ENCODE measurements around the gene PIPOX.
"Not testable (repeated sequence)": the region's sequence is repeated elsewhere in the genome, so short reads cannot be mapped to it uniquely, and the experiment has no call there.

The PIPOX gene

DNA sequence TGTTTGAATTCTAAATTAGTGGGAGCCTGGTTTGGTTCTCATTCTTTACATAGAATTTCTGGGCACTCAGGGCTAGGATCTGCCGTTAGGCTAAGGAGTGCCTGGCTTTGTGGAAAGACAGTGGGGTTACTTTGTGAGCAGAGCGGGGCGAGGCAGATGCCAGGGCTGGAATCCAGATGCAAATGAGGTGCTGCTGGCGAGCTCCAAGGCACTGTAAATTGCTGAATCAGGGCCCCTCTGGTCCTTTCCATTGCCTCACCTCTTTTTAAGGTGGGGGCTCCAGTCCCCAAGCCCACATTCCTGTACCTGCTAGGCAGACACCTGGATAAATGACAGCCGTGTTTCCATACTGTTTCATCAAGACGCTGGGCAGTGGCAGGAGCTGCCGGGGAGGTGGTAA lies 33.8 kb downstream of the PIPOX start:
- DNase-seq (ENCODE audit: low read depth) = no peak

DNA sequence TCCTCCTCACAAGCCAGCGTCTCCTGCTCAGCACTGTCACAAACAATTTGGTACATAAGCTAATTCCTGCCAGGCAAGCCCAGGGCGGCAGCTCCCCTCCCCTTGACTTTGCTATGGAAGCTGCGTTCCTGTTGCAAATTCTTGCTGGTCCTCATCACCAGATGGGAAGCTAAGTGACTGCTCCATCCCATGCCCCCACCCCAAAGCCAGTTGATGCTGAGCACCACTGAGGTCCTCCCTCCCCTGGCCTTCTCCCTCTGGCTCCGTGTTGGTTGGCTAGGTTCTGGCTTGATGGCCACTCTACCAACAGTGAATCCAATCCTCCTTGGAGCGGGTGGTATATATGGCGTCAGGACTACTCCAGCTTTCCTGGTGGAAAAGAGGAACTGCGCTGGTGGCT lies 34.4 kb downstream of the PIPOX start:
- no peak for DNase-seq (ENCODE audit: low read depth)

DNA sequence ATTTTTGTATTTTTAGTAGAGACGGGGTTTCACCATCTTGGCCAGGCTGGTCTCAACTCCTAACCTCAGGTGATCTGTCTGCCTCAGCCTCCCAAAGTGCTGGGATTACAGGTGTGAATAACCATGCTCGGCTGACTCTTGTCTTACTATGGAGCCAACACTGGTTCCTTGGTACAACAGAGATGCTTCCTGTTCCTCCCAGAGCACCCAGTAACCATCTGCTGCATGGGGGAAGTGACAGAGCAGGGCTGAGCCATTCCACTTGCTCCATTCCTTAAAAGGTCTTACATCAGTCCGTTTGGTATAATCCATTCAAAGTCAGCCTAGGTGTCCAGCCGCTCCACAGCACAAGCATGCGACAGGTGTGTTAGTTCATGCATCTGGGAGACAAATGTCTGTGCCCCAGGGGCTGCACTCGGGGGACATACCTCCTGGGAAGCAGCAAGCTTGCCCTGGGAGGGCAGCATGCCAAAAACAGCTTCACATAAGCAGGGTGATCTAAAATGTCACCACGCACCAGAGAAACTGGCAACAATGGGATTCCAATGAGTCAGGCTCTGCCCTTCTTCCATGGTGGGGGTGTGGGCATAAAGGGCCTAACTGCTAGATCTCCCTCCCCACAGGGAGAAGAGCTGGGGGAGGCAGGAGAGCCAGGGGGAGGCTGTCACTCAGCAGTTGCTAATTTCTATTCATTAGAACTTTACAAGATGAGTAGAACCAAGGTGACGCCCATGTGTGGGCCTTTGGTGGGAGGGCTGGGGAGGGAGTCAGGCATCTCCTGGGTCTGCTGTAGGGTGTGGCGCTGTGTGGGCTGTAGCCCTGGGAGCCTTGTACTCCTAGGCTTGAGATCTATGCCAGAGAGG lies 35.5 kb downstream of the PIPOX start:
- DNase-seq (ENCODE audit: low read depth) = no peak

DNA sequence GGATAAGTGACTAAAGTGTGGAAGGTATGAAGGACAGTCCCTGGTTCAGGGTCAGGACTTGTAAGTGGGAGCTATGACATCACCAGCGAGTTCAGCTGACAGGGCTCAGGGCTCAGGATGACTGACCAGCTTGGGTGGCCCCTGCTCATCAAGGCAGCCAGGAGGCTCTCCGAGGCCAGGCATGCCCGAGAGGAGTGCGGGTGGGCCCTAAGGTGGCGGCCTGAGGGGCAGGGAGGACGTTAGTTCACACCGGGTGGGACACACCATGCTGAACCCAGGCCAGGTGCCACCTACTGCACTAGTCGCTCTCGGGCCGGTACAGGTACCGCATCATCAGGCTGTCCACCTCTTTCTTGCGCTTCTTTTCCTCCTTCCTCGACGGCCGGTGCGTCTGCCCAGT lies 36.5 kb downstream of the PIPOX start:
- DNase-seq (ENCODE audit: low read depth) = no peak

DNA sequence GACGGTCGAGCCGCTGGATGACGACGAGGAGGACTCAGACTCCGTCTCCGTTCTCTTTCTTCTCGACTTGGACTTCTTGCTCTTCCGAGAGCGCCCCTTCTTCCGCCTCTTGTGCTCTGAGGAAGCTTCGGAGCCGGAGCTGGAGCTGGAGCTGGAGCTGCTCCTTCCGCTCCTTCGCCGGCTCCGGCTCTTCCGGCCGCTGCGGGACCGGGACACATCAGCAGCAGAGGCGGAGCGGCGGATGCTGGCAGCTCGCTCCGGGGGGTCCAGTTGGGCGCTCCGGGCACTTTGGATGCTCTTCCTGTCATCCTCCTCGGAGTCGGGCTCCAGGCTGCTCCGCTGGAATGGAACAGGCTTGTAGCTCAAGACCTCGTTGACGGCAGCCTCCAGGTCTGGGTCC lies 36.9 kb downstream of the PIPOX start:
- no peak for DNase-seq (ENCODE audit: low read depth)

DNA sequence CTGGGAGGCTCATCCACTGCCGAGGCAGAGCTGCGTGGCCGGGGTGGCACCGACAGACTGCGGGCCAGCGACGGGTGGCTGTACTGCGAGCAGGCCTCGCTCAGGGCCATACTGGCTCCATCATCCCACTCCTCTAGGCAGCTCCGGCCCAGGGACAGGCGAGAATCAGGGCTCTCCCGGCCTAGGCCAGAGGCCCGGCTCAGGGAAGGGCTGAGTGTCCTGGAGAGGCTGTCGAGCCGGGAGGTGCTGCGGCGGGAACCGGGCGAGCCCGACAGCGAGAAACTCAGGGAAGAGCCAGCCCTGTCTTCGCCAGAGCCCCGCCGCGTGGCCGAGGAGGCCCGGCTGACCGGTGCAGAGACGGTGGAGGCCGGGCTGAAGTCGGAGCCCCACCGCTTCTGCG lies 37.4 kb downstream of the PIPOX start:
- no peak for DNase-seq (ENCODE audit: low read depth)

DNA sequence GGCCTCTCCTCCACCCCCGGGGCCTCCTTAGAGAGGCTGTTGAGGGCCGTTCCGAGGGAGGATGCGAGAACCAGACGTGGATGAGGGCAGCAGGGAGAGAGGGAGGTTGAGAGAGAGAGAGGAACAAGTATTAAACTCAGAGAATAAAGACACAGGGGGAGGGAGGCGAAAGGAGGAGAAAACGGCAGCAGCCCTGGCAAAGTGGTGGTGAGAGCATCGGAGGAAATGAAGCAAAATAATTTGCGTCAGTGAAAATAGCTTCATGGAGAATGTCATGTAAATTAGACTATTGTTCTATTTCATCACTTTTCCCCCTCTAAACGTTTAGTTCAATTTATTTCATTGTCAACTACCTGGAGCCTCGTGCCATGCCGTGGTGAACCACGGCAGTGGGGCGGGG lies 38.0 kb downstream of the PIPOX start:
- DNase-seq (ENCODE audit: low read depth) = no peak

DNA sequence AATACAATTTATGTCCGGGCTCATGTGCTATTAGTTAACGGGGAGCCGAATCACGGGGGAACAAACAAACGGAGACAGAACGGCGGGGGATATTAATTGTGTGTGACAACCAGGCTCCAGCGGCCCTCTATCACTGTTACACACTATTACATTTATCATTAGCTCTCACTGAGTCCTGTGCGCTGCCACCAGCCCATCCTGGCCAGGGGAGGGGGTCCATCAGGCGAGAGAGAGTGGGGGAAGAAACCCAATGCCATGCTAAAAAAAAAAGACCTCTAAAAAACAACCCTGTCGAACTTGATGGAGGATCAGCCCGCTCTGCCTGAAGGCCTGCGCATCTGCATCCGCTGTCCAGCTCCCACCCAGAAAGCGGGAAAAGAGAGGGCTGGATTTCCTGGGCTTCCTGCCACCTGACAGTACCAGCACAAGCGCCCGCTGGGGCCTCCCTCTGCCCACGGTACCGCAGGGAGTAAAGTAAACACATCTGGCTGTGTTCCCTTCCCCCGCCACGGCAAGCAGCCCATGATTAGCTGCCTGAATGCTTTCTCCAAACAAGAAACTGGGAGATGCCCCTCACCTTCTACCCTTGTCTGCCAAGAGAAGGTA lies 41.7 kb downstream of the PIPOX start:
- no peak for DNase-seq (ENCODE audit: low read depth)

DNA sequence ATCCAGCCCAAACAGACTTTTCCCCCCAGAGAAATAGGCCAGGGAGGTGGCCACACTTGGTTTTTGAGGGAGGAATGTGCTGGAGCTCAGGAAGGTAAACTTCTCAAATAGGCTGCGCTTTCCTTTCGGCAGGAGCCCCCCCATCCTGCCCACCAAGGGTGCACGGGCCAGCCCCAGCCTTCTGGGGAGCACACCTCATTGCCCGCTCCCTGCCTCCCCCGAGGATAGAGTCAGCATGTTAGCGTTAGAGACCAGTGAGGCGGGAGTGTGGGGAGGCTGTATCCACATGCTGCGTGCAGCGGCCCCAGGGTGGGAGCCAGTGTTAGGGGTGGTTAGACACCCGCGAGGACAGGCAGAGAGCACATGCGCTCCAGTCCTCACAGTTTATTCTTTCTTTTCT lies 42.3 kb downstream of the PIPOX start:
- DNase-seq (ENCODE audit: low read depth) = no peak

DNA sequence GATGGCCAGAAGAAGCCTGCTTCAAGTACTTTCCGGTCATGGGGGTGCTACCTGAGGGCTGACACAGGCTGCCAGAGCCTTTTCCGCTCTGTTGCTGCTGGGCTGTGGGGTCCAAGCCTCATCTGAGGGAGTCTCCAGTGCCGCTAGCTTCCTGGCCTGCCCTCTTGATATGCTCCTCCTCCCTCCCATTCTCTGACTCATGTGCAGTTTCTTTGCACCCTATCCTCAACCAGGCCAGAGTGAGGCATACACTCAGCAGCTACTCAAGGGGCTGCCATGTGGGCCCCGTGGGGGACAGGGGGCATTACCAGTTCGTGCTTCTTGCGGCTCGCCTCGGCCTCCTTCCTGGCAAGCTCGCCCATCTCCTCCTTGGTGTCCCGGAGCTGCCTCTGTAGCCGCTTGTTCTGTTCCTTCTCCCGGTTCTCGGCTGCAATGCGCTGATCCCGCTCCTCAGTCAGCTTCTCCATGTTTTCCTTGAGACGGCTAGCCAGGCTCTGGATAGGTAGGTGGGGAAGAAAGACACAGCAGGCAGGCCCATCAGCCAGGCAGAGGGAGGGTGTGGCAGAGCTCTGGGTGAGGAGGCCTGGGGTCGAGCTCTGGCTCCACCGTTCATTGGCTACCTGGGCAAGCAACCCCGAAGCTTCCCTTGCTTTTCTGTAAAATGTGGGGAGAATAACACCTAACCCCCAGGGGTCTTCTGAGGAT lies 43.8 kb downstream of the PIPOX start:
- DNase-seq (ENCODE audit: low read depth) = no peak

DNA sequence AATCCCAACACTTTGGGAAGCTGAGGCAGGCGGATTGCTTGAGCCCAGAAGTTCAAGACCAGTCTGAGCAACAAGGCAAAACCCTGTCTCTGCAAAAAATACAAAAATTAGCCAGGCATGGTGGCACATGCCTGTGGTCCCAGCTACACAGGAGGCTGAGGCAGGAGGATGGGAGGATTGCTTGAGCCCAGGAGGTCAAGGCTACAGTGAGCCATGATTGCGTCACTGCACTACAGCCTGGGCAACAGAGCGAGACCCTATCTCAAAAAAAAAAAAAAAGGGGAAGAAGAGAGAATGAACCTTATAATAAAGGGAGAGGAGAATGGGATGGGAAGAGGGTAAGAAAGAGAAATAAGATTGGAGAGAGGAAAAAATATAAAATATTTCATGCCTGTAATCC lies 45.8 kb downstream of the PIPOX start:
- DNase-seq (ENCODE audit: low read depth) = not testable (repeated sequence)

DNA sequence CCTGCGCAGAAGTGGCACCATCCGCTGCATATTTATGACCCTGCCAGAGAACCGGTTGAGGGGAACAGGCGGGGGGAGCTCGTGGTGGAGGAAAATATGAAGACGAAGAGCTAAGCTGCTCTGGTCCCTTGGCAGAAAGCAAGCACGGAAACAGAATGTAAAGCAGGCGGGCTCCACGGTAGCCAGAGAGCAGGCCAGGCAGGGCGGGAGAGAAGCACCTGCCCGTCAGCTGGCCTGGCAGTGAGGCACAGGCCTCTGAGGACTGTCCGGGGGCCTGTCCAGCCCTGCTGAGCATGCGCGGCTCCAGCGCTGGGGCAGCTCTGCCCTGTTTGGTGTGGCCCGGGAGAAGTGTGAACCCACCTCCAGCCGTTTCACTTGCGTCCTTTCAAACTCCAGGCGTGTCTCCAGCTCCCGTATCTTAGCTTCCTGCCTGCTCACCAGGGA lies 46.7 kb downstream of the PIPOX start:
- no peak for DNase-seq (ENCODE audit: low read depth)

DNA sequence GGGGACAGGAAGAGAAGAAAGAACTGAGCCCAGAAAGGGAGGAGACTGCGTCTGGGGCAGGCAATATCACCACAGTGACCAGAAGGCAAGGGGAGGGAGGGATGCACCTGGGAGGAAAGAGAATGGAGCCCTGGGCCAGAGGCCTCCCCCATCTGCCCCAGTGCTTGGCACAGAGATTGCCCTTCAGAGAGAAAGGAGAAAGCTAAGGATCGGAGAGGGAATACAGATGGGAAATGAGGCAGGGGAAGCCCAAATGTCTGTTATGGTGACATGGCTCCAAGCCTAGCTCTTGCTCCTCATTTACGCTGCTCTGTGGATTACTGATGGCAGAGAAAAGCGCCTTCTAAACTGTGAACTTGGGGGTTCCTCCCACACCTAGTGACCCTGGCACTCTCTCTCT lies 47.2 kb downstream of the PIPOX start:
- DNase-seq (ENCODE audit: low read depth) = no peak

DNA sequence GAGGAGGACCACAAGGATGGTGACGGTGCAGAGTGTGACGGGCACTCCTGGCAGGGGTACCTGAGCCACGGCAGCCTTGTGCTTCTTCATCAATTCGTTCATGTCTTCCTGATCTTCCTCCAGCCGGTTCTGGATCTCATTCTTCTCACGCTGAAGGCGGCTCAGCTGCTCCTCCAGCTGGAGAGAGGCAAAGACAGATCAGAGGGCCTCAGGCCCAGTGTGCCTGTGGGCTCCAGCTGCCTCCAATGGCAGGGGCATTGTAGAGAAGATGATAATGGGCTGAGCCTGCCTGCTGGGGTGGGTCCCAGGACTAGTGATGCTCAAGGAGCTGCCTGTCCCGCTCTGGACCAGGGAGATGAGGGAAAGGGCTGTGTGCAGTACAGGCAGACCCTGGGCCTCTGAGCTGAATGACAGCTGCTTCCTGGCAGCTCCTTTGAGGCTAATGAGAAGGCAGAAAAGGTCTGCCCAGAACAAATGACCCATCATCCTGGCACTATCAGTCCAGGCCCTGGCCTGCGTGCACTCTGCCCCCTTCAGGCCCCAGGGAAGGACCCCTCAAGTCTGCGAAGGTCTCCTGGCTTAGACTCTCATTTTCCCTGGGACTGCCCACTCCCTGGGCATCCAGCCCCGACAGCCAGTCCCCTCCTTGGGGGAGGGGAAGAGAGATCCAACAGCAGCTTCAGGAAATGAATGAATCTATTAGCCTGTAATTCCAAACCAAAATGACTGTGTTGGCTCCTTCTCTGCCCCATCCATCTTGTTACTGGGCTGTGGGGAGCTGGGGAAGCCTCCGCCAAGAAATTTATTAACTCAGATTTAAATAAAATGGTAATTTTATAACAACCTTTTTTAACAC lies 48.0 kb downstream of the PIPOX start:
- no peak for DNase-seq (ENCODE audit: low read depth)

DNA sequence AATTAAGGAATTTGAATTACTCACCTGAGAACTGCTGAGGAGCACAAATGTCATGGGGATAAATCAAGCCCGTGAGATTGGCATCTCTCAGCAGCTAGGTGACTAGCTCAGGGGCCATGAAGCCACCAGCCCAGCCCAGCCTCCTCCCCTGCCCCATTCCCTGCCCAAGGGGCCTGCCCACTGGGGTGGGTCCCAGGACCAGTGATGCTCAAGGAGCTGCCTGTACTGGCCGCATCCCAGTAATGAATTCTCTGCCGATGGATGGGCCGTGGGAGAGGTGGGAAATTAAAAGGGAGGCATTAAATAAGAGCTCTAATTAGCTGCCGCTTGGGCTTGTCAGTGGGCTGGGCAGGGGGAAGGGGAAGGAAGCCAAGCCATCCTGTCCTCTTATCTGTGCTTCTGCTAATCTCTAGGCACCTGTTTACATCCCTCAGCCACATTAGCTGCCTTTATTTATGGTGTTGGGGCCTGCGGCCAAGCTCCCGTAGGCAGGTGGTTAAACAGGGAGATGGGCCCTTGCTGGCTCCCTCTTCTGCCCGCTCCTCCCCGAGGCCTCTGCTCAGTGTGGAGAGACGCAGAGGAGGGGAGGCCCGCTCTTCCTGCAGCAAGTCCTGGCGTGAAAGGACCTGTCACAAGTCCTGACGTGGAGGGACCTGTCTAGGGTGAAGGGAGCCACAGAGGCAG lies 48.8 kb downstream of the PIPOX start:
- no peak for DNase-seq (ENCODE audit: low read depth)

DNA sequence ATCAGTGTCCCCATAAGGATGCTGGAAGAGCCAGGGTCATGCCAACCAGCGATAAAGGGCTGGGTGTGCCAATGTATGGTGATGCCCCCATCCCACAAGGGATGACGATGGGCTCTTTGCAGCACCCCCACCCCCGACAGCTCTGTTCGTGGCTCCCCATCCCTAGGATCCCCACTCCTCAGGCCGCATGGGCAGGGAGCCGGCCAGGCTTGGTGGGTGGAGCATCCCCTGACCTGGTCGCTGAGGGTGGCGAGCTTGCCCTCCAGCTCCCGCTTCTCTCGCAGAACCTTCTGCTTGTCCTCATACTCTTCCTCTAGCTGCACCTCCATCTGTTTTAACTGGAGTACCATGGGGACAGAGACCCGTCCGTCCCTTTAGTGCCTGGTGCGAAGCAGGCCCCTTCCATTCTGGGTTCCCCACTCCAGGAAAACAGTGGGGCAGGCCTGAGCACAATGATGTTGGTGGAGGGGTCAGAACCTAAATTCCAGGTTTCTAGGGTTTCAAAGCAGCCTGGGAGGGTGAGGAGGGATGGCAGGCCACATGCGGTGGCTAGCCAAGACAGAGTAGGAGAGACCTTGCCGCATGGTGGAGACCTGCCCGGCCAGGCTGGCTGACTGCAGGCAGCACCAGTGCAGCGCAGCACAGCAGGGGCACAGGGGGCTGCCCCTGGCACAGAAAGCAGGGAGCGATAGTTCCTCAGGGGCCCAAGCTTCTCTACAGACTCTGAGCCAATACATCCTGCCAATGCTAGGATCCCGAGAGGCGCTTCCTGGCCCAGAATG lies 50.3 kb downstream of the PIPOX start:
- no peak for DNase-seq (ENCODE audit: low read depth)

DNA sequence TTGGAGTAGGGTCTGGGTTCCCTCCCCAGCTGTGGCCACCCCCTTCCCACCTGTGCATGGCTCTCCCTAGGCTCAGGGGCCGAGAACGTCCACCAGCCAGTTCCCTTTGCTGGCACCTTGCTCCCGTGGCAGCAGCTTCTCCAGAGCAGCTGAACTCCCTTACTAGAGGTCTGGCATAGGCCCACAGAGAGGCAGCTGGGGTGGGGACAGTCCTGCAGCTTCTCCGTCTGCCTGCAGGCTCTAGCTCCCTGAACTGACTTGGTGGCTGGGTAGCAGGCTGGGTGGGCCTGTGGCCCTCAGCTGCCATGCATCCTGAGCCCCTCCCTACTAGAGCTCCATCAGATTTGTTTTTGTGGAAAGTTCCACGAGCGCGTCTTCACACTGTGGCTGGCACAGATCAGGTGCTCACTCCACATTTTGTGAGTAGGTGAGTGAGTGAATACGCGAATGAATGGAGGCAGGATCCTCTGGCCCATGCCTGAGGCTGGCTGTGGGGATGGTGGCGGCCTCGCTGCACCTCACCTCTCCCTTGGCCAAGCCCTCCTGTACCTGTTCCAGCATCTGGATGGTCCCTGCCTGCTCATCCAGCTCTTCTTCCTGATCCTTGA lies 51.3 kb downstream of the PIPOX start:
- DNase-seq (ENCODE audit: low read depth) = no peak

DNA sequence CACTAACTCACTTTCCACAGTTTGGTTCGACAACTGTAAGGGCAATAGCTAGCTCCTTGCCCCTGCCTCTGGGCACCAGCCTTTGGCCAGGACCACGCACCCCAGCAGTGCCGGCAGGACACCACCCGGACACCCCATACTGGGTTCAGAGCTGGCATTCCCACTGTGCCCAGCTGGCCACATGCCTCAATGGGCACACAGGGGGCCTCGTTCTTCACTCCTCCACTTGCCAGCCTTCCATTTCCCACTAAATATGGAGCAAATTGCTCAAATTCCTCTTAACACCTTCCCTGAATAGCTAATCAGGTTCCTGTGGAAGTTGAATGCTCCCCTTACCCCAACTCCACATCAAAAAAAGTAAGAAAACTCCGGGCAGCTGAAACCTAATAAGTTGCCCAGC lies 52.5 kb downstream of the PIPOX start:
- DNase-seq (ENCODE audit: low read depth) = no peak

DNA sequence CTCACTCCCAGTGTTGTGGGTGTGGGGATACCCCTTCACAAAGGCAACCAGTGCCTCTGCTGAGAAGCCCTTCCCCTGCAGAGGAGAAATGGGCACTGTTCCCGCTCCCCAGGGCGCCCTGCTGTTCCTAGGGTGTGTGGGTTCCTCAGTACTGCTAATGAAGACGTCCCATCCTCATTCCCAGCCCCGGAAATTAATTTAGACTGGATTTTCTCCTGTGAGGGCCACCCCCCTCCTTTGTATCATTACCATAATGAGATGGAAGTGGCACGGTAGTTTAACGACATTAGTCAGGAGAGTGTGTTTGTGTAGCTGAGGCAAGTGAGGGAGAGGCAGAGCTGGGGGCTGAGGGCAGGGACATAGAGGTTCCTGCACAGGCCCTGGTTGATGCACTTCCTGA lies 53.2 kb downstream of the PIPOX start:
- no peak for DNase-seq (ENCODE audit: low read depth)

DNA sequence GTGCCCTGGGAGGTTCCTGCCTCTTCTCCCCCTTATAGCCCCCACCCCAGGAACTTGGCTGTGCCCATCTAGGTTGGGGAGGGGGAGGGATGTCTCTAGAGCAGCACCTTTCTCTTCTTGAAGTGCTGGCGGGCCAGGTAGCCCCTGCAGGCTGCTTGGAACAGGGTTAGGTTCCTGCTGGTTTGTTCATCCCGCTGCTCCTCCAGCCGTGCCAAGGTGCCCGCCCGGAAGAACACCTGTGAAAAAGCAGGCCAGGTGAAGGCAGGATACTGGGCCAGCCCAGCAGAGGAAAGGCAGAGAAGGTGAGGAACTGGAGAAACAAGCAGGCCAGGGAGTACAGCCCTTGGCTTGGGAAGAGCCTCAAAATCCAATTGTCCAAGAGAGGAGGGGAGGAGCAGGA lies 56.6 kb downstream of the PIPOX start:
- DNase-seq (ENCODE audit: low read depth) = no peak

Measured in activated T-cell treated with anti-CD3 and anti-CD28 coated beads for 24 hours (primary cell).